Hematopoietic multipotent progenitor cell (in vitro differentiated cells): ENCODE data around the gene KLHL6. TPM values are rescaled to one million over a fixed set of nuclear protein-coding genes. Genes with fewer than 3 reads are reported as not detected.
"Not testable (repeated sequence)": the region's sequence is repeated elsewhere in the genome, so short reads cannot be mapped to it uniquely, and the experiment has no call there.

ENCODE experiments used
- DNase-seq, 3 donors: peaks; one replicate each; pipeline ENCODE4 v3.0.0-alpha.2; 2011 to 2015; ENCODE audit warnings: low read depth in 2 of 3, low spot score in 2 of 3
- total RNA-seq: library from RNA; depleted of rRNA; stranded (reverse); fragments of >200 nt; gene quantifications from one replicate; pipeline ENCODE4 v1.2.3, GENCODE V29; 2012

The KLHL6 gene
- total RNA-seq, 1 donor = 65.2 TPM

GRCh38 chr3:183533412-183534132, 21.9 kb downstream of the KLHL6 start:
- no peak for DNase-seq

GRCh38 chr3:183532620-183533411, 22.7 kb downstream of the KLHL6 start:
- DNase-seq = no peak

GRCh38 chr3:183529717-183530116, 25.8 kb downstream of the KLHL6 start:
- DNase-seq = no peak

GRCh38 chr3:183529185-183529584, 26.3 kb downstream of the KLHL6 start:
- no peak for DNase-seq

- not testable (repeated sequence) for DNase-seq
Observed at GRCh38 chr3:183528758-183529157, 26.7 kb downstream of the KLHL6 start.

GRCh38 chr3:183527428-183528379, 27.8 kb downstream of the KLHL6 start:
- DNase-seq = no peak

GRCh38 chr3:183526838-183527427, 28.6 kb downstream of the KLHL6 start:
- no peak for DNase-seq

GRCh38 chr3:183524476-183524875, 31.0 kb downstream of the KLHL6 start:
- no peak for DNase-seq

- not testable (repeated sequence) for DNase-seq
Observed at GRCh38 chr3:183520741-183521556, 34.6 kb downstream of the KLHL6 start.

- DNase-seq = not testable (repeated sequence)
Observed at GRCh38 chr3:183520295-183520694, 35.2 kb downstream of the KLHL6 start.

- no peak for DNase-seq
Observed at GRCh38 chr3:183519891-183520290, 35.6 kb downstream of the KLHL6 start.

- DNase-seq = peak in 1 of 3 donors; percentile 42
Observed at GRCh38 chr3:183518491-183519251, 36.8 kb downstream of the KLHL6 start.

GRCh38 chr3:183517607-183518006, 37.9 kb downstream of the KLHL6 start:
- no peak for DNase-seq

GRCh38 chr3:183515968-183516851, 39.3 kb downstream of the KLHL6 start:
- peak; percentile 46 to 58 (median 53) for DNase-seq

- no peak for DNase-seq
Observed at GRCh38 chr3:183514021-183514420, 41.5 kb downstream of the KLHL6 start.

GRCh38 chr3:183513046-183513706, 42.3 kb downstream of the KLHL6 start:
- DNase-seq = peak; percentile 31 to 64 (median 54)
